Inflammatory macrophage treated with lipopolysaccharide for 4 hours (primary cell): Measurements from ENCODE around the gene KMT2B.
"Not testable (repeated sequence)": the region's sequence is repeated elsewhere in the genome, so short reads cannot be mapped to it uniquely, and the experiment has no call there.

ENCODE experiments used
- DNase-seq: peaks from one replicate; pipeline ENCODE4 v3.0.0-alpha.2; 2020

Gene KMT2B

DNA sequence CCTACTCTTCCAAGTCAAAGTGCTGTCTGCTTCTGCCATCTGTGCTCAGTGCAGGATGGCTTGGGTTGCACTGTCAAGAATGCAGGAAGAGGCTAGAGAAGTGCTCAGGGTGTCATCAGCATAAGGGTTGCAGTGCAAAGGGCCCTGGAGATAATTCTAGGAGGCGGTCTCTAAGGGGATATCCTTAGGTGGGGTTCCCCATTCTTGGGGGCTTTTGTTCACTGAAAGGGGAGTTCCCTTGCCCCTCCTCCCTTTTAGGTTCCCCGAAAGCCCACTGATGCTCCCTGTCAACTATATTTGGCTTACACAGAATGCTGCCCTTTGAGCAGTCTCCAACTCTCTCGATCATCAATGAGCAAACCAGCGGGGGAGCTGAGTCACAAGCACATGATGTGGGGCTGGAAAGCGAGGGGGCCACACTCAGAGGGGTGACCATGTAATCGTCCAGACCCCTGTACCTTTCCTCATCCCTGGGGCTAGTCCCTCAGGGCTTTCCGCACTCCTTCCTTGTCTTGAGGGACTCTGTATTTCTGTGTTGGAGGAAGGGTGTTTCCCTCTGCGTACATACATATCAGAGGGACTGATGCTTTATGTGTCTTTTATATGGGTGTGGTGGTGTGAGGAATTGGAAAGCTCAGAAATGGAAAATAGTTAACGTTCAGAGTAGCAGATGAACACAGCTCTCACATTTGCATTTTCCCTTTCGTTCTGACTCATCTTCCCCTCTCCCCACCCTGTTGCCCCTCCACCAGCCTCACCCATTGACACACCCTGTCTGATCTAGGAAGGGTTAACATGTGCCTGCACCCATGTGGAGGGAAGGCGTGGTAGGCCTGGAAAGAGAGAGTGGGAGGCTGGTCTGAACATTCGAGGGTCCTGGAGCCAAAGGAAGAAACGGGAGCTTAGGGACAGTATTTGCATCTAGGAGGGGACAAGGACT, 6.7 kb upstream of the KMT2B start:
- peak; percentile 48 for DNase-seq

DNA sequence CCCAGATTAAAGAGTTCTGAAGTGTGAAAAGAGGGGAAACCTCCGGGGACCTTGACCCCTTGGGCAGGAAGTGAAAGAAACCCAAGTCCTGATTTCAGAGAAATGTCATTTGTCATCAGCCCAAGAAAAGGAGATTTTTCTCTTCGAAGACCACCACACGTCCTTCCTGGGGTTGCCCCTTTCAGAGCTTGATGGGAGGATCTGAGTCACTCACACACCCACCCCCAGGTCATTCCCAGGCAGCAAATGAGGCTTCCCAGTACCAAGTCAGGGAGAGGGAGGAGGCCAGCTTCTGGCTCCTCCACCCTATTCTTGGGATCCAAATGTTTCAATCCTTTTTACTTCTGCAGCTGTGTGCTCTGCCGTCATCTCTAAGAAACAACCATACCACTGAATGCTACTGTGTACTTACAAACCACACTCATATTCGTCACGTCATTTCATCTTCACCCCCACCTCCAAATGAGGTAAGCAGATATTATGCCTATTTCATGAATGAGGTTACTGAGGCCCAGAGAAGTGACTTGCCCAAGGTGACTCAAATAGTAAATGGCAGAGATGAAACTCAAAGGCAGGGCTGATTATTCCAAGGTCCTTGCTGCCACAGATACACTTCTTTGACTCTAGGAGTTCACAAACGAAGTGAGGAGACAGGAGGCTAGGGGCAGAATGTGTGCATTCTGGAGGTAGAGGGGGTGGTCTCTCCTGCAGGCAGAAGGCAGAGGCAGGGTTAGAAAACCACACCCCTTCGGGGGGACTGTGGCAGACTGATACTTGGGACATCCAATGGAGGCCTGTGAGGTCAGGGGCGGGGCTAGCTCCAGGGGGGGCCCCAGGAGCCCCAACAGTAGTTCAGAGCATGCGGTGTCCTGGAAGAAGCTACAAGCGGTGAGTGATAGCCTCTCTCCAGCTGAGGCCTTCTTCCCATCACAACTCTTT, 5.0 kb upstream of the KMT2B start:
- DNase-seq: no peak

DNA sequence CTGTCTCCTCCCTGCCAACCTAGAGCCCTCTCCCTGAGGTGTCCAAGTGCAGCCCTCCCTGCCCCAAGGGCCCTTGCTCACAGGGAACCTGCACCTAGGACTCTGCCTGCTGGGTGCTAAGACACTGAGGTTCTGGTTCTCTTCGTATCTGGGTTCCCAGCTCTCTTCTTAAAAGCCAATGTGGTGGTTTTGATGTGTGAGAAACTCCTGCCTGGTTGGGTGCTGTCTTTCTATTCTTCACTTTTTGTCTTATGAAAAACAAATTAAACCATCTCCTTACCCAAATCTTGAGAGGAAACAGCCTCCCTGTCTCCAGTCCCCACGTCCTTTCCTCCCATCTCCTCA, 4.3 kb upstream of the KMT2B start:
- no peak for DNase-seq

DNA sequence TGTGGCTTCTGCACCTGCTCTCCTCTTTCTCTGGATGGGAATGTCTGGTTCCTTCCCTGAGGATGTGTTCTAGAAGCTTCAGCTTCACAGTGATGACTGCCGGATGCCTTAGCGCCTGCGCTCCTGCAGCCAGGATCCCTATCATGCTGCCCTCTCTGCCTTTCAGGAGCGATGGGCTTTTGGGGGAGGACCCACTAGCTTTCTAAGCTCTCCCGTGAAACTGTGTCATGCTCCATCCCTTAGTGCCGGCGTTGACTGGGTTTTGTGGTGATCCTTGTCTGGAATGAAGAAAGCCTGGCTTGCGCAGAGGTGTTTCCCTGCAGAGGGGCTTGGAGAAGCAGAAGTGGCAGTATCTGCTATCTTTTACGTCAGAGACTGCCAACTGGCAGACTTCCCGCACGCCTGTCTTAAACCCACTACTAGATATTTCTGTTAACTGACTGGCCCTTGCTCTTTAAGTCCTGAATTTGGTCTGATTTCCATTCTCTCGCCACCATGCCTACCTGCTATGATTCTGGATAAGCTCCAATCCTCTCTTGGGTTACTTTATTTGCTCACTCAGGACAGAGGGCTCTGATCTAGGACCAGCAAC, 3.8 kb upstream of the KMT2B start:
- no peak for DNase-seq

DNA sequence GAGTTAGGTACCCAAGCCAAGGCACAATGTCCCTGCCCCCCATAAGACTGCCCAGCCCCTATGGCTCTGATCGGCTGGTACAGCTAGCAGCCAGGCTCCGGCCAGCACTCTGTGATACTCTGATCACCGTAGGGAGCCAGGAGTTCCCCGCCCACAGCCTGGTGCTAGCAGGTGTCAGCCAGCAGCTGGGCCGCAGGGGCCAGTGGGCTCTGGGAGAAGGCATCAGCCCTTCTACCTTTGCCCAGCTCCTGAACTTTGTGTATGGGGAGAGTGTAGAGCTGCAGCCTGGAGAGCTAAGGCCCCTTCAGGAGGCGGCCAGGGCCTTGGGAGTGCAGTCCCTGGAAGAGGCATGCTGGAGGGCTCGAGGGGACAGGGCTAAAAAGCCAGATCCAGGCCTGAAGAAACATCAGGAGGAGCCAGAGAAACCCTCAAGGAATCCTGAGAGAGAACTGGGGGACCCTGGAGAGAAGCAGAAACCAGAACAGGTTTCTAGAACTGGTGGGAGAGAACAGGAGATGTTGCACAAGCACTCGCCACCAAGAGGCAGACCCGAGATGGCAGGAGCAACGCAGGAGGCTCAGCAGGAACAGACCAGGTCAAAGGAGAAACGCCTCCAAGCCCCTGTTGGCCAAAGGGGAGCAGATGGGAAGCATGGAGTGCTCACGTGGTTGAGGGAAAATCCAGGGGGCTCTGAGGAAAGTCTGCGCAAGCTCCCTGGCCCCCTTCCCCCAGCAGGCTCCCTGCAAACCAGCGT, 3.0 kb upstream of the KMT2B start:
- no peak for DNase-seq

DNA sequence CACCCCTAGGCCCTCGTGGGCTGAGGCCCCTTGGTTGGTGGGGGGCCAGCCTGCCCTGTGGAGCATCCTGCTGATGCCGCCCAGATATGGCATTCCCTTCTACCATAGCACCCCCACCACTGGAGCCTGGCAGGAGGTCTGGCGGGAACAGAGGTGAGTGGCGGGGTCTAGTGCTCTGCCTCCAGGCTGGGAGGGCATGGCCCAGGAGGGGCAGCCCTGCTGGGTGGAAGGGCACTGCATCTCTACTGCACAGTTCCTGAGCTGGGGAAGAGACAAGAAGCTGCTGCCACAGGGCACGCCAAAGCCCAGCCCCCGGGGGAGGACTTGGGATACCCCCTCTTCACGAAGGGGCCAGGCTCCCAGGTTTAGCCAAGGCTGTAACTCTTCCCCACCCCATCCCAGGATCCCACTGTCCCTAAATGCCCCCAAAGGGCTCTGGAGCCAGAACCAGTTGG, 2.4 kb upstream of the KMT2B start:
- DNase-seq: no peak

DNA sequence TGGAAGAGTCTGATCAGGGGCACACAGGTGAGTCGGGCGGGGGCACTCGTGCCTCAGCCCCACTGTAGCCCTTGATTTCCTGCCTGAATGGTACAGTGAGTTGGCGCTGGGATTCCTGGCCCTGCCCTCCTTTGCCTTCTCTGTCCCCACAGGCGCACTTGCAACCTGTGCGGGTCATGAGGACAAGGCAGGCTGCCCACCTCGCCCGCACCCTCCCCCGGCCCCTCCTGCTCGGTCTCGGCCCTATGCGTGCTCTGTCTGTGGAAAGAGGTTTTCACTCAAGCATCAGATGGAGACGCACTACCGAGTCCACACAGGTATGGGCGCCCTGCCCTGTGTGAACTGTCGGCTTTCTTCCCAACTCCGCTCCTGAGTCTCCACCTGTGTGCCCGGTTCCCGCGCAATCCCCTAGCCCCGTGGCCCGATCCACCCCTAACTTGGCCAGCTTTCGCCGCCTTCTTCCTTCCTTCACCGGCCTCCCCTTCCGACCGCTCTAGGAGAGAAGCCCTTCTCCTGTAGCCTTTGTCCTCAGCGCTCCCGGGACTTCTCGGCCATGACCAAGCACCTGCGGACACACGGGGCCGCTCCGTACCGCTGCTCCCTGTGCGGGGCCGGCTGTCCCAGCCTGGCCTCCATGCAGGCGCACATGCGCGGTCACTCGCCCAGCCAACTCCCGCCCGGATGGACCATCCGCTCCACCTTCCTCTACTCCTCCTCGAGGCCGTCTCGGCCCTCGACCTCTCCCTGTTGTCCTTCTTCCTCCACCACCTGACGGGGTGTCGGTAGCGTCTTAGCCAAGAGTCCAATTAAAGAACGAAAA, 1.6 kb upstream of the KMT2B start:
- no peak for DNase-seq

DNA sequence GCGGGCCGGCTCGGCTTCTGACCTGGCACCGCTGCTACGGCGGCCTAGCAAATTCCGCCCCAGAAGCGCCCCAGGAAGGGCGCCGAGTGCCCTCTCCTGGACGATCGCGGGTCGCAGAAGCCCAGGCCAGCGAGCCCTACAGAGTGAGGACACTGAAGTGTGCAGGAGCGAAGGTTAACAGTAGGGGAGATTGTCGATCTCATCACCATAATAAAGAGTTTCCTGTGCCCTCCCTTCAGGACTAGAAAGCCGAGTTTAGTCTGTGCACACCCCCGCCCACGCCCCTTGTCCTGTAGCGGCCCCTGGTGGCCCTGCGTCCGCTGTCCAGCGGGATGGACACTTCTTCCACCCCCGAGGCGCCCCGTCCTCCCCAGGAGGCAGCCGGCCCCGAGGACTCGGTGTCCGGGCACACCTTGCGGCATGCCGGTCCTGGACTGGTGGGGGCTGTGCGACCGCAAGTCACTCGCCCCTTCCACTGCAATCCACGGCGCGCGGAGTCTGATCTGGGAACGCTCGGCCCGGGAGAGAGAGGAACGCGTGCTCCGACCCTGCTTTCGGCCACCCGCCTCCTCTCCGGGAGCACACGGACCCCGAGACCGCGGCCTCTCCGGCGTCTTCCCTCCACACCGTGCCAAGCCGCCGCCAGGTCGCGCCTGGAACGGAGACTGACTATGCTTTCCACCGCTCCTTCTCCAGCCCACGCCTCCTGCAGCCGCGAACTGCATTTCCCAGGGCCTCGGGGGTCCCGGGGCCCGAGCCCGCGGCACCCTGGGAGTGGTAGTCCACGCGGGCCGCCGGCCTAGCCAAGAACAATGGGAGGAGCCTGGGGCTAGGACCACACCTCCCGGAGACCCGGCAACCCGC, 770 bp upstream of the KMT2B start:
- DNase-seq: peak; percentile 93

DNA sequence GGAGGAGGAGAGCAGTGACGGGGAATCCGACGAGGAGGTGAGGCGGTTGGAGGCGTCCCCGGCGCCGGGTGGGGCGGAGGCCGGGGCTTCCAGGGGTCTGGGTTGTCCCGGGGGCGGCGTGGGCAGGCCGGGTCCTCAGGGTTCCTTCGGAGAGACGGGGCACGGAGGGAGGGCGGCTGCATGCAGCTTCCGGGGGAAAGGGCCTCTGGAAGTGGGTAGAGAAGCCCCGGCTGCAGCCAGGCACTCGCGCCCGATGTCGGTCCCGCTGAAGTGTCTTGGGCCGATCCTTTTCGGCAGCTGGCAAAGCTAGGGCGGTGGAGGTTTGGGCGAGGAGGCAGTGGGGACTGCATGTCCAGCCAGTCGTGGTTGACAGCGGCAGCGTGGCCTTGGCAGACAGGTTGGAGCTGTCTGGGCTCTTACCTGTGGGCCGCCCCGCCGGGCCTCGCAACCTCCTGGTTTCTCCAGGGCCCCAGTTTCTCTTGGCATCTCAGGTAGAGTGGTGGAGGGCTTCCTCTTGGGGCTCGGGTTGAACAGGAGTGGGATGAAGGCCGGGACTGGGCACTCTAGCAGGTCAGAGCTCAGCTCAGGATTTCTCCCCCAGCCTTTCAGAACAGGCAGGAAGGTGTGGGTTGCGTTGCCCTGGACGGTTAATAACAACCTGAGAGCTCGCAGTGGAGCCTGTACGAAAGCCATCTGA, 690 bp downstream of the KMT2B start:
- DNase-seq: peak; percentile 28

DNA sequence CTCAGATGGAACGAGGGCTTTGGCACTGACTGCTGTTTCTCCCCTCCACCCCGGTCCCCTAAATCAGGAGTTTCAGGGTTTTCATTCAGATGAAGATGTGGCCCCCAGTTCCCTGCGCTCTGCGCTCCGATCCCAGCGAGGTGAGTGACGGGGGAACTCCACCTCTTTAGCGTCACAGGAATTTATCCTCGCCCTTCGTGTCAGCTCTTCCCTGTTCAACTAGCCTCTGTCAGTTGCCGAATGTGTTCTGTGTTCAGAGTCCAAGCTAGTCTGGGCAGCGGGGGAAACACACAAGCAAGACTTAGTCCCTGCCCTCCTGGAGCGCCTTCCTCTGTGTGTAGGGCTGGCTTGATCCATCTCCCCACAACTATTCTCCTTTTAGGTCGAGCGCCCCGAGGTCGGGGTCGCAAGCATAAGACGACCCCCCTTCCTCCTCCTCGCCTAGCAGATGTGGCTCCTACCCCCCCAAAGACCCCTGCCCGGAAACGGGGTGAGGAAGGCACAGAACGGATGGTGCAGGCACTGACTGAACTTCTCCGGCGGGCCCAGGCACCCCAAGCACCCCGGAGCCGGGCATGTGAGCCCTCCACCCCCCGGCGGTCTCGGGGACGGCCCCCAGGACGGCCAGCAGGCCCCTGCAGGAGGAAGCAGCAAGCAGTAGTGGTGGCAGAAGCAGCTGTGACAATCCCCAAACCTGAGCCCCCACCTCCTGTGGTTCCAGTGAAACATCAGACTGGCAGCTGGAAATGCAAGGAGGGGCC, 1.8 kb downstream of the KMT2B start:
- no peak for DNase-seq

DNA sequence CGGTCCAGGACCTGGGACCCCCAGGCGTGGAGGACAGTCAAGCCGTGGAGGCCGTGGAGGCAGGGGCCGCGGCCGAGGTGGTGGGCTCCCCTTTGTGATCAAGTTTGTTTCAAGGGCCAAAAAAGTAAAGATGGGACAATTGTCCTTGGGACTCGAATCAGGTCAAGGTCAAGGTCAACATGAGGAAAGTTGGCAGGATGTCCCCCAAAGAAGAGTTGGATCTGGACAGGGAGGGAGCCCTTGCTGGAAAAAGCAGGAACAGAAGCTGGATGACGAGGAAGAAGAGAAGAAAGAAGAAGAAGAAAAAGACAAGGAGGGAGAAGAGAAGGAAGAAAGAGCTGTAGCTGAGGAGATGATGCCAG, 2.3 kb downstream of the KMT2B start:
- no peak for DNase-seq

DNA sequence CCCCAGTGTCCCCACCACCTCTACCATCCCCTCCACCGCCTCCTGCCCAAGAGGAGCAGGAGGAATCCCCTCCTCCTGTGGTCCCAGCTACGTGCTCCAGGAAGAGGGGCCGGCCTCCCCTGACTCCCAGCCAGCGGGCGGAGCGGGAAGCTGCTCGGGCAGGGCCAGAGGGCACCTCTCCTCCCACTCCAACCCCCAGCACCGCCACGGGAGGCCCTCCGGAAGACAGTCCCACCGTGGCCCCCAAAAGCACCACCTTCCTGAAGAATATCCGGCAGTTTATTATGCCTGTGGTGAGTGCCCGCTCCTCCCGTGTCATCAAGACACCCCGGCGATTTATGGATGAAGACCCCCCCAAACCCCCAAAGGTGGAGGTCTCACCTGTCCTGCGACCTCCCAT, 2.8 kb downstream of the KMT2B start:
- DNase-seq: no peak

DNA sequence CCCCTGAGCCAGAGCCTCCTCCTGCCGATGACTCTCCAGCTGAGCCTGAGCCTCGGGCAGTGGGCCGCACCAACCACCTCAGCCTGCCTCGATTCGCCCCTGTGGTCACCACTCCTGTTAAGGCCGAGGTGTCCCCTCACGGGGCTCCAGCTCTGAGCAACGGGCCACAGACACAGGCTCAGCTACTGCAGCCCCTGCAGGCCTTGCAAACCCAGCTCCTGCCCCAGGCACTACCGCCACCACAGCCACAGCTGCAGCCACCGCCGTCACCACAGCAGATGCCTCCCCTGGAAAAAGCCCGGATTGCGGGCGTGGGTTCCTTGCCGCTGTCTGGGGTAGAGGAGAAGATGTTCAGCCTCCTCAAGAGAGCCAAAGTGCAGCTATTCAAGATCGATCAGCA, 3.6 kb downstream of the KMT2B start:
- no peak for DNase-seq

DNA sequence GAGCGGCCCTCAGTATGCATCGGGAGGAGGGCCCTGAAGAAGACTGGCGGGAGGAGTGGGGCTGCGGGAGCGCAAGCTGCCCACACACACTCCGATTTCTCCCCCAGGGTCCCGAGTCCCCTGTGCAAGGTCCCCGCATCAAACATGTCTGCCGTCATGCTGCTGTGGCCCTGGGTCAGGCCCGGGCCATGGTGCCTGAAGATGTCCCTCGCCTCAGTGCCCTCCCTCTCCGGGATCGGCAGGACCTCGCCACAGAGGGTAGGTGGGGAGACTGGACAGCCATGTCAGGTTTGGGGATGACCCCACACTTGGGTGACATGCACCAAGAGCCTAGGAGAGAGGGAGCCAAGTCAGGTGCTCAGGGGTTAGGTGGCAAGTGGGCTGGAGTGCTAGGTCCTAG, 4.7 kb downstream of the KMT2B start:
- DNase-seq: no peak

DNA sequence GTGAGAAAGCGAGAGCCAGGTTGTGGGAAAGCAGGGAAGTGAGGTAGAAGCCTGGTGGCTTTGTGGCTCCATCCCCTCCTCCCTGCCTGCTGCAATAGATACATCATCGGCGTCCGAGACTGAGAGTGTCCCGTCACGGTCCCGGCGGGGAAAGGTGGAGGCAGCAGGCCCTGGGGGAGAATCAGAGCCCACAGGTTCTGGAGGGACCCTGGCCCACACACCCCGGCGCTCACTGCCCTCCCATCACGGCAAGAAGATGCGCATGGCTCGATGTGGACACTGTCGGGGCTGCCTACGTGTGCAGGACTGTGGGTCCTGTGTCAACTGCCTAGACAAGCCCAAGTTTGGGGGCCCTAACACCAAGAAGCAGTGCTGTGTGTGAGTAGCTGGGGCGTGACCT, 5.1 kb downstream of the KMT2B start:
- DNase-seq: no peak

DNA sequence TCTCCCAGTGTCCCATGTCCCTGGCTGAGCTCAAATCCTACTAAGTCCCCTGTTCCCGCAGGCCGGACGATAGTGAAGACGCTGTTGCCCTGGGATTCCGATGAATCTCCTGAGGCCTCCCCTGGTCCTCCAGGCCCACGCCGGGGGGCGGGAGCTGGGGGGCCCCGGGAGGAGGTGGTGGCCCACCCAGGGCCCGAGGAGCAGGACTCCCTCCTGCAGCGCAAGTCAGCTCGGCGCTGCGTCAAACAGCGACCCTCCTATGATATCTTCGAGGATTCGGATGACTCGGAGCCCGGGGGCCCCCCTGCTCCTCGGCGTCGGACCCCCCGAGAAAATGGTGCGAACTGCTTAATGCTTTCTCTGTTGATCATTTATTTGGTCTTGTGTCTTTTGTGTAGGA, 5.9 kb downstream of the KMT2B start:
- no peak for DNase-seq

DNA sequence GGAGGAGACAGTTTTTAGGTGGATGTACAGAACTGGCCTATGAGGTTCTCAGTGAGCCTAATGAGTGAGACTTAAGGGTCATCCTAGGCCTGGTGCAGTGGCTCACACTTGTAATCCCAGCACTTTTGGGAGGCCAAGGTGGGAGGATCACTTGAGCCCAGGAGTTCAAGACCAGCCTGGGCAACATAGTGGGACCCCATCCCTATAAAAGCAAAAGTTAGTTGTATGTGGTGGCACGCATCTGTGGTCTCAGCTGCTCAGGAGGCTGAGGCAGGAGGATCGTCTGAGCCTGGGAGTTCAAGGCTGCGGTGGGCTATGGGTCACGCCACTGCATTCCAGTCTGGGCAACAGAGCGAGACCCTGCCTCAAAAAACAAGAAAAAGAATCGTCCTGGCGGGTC, 6.3 kb downstream of the KMT2B start:
- DNase-seq: not testable (repeated sequence)

DNA sequence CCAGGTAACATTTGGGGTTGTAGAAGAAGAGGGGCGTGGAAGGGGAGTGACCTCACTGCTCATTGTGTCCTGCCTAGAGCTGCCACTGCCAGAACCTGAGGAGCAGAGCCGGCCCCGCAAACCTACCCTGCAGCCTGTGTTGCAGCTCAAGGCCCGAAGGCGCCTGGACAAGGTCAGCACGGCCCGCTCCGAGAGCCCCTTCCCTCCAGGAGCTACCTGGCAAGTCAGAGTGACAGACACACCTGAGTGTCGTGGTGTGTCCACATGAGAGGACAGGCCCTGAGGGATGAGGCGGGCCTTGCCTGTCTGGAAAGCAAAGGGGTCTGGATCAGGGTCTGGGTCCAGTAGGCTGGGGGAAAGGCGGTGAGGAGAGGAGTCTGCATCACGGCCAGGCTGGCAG, 6.8 kb downstream of the KMT2B start:
- DNase-seq: no peak

DNA sequence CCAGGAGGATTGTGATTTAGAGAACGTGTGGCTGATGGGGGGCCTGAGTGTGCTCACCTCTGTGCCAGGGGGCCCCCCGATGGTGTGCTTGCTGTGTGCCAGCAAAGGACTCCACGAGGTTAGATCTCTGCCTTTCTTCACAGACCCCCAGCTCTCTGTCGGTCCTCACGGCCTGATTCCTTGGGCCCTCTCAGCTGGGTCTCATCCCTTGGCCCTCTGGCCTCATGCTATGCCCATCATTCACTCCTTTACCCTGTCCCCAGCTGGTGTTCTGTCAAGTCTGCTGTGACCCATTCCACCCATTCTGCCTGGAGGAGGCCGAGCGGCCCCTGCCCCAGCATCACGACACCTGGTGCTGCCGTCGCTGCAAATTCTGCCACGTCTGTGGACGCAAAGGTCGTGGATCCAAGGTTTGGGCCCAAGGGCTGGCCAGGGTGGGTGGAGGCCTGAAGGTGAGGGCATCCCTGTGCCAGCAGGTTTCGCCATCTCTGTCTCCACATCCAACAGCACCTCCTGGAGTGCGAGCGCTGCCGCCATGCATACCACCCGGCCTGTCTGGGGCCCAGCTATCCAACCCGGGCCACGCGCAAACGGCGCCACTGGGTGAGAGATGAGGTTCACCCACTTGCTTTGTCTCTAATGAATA, 7.5 kb downstream of the KMT2B start:
- DNase-seq: no peak
